Endothelial cell of umbilical vein (primary cell): ENCODE results near the gene ADPRH.

Experiments used
- CTCF ChIP-seq, 2 donors: IDR thresholded peaks; 1 replicate in 1 of 2; 2 replicates in 1 of 2; pipeline ENCODE4 v1.5.1; 2011; ENCODE audit warnings: low read length in 2 of 2, mild to moderate bottlenecking in 2 of 2, moderate library complexity in 2 of 2, control low read depth in 1 of 2, inconsistent platforms in 1 of 2, low read depth in 1 of 2; ENCODE audit not compliant: insufficient read depth in 1 of 2; ENCODE audit errors: extremely low read depth in 1 of 2
- EZH2 ChIP-seq: IDR thresholded peaks from 2 replicates; pipeline ENCODE4 v1.6.1; 2012; ENCODE audit warnings: borderline replicate concordance, low read depth, mild to moderate bottlenecking, moderate library complexity, low read length, inconsistent platforms; ENCODE audit not compliant: severe bottlenecking
- FOS ChIP-seq: IDR thresholded peaks from 2 replicates; pipeline ENCODE4 v1.6.1; 2011; ENCODE audit warnings: mild to moderate bottlenecking, low read length, moderate library complexity, borderline replicate concordance; ENCODE audit not compliant: insufficient read depth
- MAX ChIP-seq: IDR thresholded peaks from 2 replicates; pipeline ENCODE4 v1.6.1; 2011; ENCODE audit not compliant: insufficient read depth, insufficient read length
- MYC ChIP-seq: IDR thresholded peaks from one replicate; pipeline ENCODE4 v1.6.1; 2011; ENCODE audit warnings: mild to moderate bottlenecking, low read depth, low read length
- POLR2A ChIP-seq: IDR thresholded peaks from 2 replicates; pipeline ENCODE4 v1.6.1; 2012; ENCODE audit warnings: low read depth, mild to moderate bottlenecking, control low read depth, low read length

GRCh38 chr3:119635719-119636118, 56.4 kb downstream of the ADPRH start:
- no peak for TF ChIP-seq CTCF (IDR thresholded peaks at IDR 0.05; ENCODE audit: extremely low read depth in 1 of 2, insufficient read depth in 1 of 2, low read depth in 1 of 2, low read length in 2 of 2)
- no peak for TF ChIP-seq FOS
- TF ChIP-seq POLR2A = no peak
- TF ChIP-seq MYC = no peak
- no peak for TF ChIP-seq MAX
- TF ChIP-seq EZH2 = no peak
